ENCODE measurements around the gene STK32B. TPM values are rescaled to one million over a fixed set of nuclear protein-coding genes. Genes with fewer than 3 reads are reported as not detected.

Gene STK32B
- polyA plus RNA-seq, 1 of the 3 experiments (the other 2 are of a cell fraction), result 0.20 TPM

GRCh38 chr4:5337731-5338130 lies 286.5 kb downstream of the STK32B start:
- no peaks in the 10 kb centered on the region for H3K9me3 ChIP-seq
- H3K9ac ChIP-seq, result no peak overlapping the region
- no peaks in the 10 kb centered on the region for H3K4me1 ChIP-seq (ENCODE audit: control insufficient read depth in 1 of 2, insufficient read depth in 2 of 2, low read depth in 1 of 2, low read length in 1 of 2)
- POLR2A ChIA-PET, result no interaction called here
- H3K27me3 ChIP-seq (ENCODE audit: insufficient read depth), result no peaks in the 10 kb centered on the region
- H2AFZ ChIP-seq (ENCODE audit: low read depth), result no peak overlapping the region
- H3K36me3 ChIP-seq (replicated peaks in 1 of 2; ENCODE audit: control insufficient read depth in 1 of 2, insufficient read depth in 2 of 2, low read length in 1 of 2), result no peaks in the 10 kb centered on the region
- TF ChIP-seq POLR2AphosphoS5 (IDR thresholded peaks at IDR 0.05; ENCODE audit: low read depth, low read length), result no peak
- no peak for TF ChIP-seq FOXJ3 (CRISPR knock-in tag; IDR thresholded peaks at IDR 0.05)
- no peak for TF ChIP-seq REST (IDR thresholded peaks at IDR 0.05; ENCODE audit: low read depth, low read length)
- no peak for TF ChIP-seq GABPA (IDR thresholded peaks at IDR 0.05; ENCODE audit: low read depth)
- TF ChIP-seq PBX3 (IDR thresholded peaks at IDR 0.05), result no peak
- H3K79me2 ChIP-seq (ENCODE audit: insufficient read depth), result no peaks in the 10 kb centered on the region
- CTCF ChIA-PET, result no interaction called here
- no peaks in the 10 kb centered on the region for H3F3A ChIP-seq (replicated peaks; ENCODE audit: insufficient read depth)
- H3K4me3 ChIP-seq (ENCODE audit: low read depth in 2 of 2, low read length in 1 of 2), result no peak overlapping the region
- no peak overlapping the region for H3K27ac ChIP-seq (ENCODE audit: low read depth in 2 of 2, low read length in 1 of 2)
- H3K9me2 ChIP-seq, result no peaks in the 10 kb centered on the region
- H4K20me1 ChIP-seq (ENCODE audit: insufficient read depth), result no peaks in the 10 kb centered on the region
- no peak overlapping the region for H3K4me2 ChIP-seq
- DNase-seq, result no peak
- 3% methylated on average over 2 of the region's 2 CpGs for WGBS (ENCODE audit: low lambda C conversion rate)

GRCh38 chr4:5338531-5338930 lies 287.3 kb downstream of the STK32B start:
- no peaks in the 10 kb centered on the region for H3K79me2 ChIP-seq (ENCODE audit: insufficient read depth)
- TF ChIP-seq SIN3A (IDR thresholded peaks at IDR 0.05; ENCODE audit: borderline replicate concordance, low read depth, low read length) (no peak), RFX5 (IDR thresholded peaks at IDR 0.05; ENCODE audit: low read length) (no peak), JUND (IDR thresholded peaks at IDR 0.05) (no peak), SMC3 (IDR thresholded peaks at IDR 0.05; ENCODE audit: low read depth, low read length) (no peak)
- H3K27me3 ChIP-seq (ENCODE audit: insufficient read depth), result no peaks in the 10 kb centered on the region
- whole genome bisulfite sequencing (ENCODE audit: low lambda C conversion rate), result 9% methylated on average over 1 of the region's 1 CpG
- no peak overlapping the region for H3K27ac ChIP-seq (ENCODE audit: low read depth in 2 of 2, low read length in 1 of 2)
- H3K4me2 ChIP-seq, result no peak overlapping the region
- DNase-seq, result no peak
- no peaks in the 10 kb centered on the region for H3F3A ChIP-seq (replicated peaks; ENCODE audit: insufficient read depth)
- H3K9me2 ChIP-seq, result no peaks in the 10 kb centered on the region
- no peak overlapping the region for H2AFZ ChIP-seq (ENCODE audit: low read depth)
- H3K9ac ChIP-seq, result no peak overlapping the region
- POLR2A ChIA-PET, result no interaction called here
- H3K4me3 ChIP-seq (ENCODE audit: low read depth in 2 of 2, low read length in 1 of 2), result no peak overlapping the region
- H4K20me1 ChIP-seq (ENCODE audit: insufficient read depth), result no peaks in the 10 kb centered on the region
- H3K36me3 ChIP-seq (replicated peaks in 1 of 2; ENCODE audit: control insufficient read depth in 1 of 2, insufficient read depth in 2 of 2, low read length in 1 of 2), result no peaks in the 10 kb centered on the region
- no peaks in the 10 kb centered on the region for H3K9me3 ChIP-seq
- no peaks in the 10 kb centered on the region for H3K4me1 ChIP-seq (ENCODE audit: control insufficient read depth in 1 of 2, insufficient read depth in 2 of 2, low read depth in 1 of 2, low read length in 1 of 2)
- CTCF ChIA-PET, result no interaction called here

Measured in SK-N-SH (cell line).